ENCODE data around the gene MPPED1. TPM values are rescaled to one million over a fixed set of nuclear protein-coding genes. Genes with fewer than 3 reads are reported as not detected.
A peak's percentile ranks its signal among the peaks of the same experiment; 100 is the strongest.

MPPED1 gene
- total and polyA plus RNA-seq, 8 donors = 0.19 to 1.5 (median 0.47) TPM; not detected in 4

DNA sequence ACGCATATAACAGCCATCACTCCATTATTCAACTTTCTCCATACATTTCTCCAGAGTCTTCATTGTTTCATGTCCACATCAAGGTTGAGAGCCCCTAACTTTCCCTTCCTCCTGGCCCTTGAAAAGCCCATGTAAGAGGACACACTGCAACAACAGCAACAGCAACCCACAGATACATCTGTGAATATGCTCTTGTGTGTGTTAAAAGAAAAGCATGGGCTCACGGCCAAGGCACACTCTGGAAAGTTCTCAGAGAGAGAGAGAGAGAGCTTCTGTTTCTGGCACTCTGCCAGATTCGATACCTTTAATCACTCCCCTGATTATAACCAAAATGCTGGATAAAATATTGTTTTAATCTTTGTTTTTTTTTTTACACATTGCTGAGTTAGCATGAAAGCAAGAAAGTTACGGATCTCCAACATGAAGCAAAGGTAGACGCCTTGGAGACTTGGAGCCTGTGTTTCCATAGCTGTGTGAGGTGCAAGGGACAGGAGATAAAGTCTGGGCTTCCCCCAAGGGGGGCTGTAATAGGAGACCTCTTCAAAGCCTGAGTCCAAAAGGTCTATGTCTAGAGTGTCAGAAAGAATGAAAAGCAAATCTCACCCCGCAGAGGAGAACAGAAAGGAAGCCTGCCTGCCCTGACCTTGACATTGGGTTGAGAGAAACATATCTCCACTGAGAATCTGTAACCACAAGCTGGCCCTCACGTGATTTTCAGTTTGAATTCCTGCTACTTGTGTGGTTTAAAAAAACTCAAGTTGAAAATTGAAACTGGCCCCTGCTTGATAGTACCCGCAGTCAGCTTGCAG, 33.7 kb upstream of the MPPED1 start:
- Histone ChIP-seq H3K27ac (peak overlapping the region; percentile 15 to 73 (median 38)), H3K9me3 (peaks cover 3 to 9% (median 6%) of the 10 kb centered on the region in 4 donors), H3K4me3 (no peak overlapping the region), H3K36me3 (no peaks in the 10 kb centered on the region), H3K27me3 (no peaks in the 10 kb centered on the region), H3K4me1 (peaks cover 12 to 28% (median 23%) of the 10 kb centered on the region in 4 donors)
- intact Hi-C loops (cut with DNase I; ENCODE audit: low total_unique reads) = no loop called here
- DNase-seq = peak; percentile 65 to 67
- TF ChIP-seq POLR2AphosphoS5 (IDR thresholded peaks at IDR 0.05) (peak in 1 of 3 donors; percentile 13), CTCF (IDR thresholded peaks at IDR 0.05) (no peak), POLR2A (IDR thresholded peaks at IDR 0.05) (no peak), EP300 (IDR thresholded peaks at IDR 0.05) (no peak)
- 10 to 23% (median 15%) methylated on average over 8 of the region's 8 CpGs for WGBS, 5 donors

GRCh38 chr22:43381693-43382092, 30.1 kb upstream of the MPPED1 start:
- Histone ChIP-seq H3K36me3 (no peaks in the 10 kb centered on the region), H3K4me1 (peaks cover 12 to 31% (median 25%) of the 10 kb centered on the region in 4 donors), H3K27ac (no peak overlapping the region), H3K4me3 (no peak overlapping the region), H3K9me3 (no peaks in the 10 kb centered on the region), H3K27me3 (peaks cover 0 to 9% (median 1%) of the 10 kb centered on the region in 3 donors)
- intact Hi-C loops (cut with DNase I; ENCODE audit: low total_unique reads) = loop anchor here (10.0 kb wide), 1 partner anchor 107 kb away; no protein-coding TSS in a partner anchor
- DNase-seq = peak in 1 of 2 donors; percentile 55
- WGBS, 5 donors = 56 to 74% (median 62%) methylated on average over 6 of the region's 6 CpGs
- TF ChIP-seq CTCF (IDR thresholded peaks at IDR 0.05) (no peak), EP300 (IDR thresholded peaks at IDR 0.05) (no peak), POLR2AphosphoS5 (IDR thresholded peaks at IDR 0.05) (peak in 1 of 3 donors; percentile 38)

DNA sequence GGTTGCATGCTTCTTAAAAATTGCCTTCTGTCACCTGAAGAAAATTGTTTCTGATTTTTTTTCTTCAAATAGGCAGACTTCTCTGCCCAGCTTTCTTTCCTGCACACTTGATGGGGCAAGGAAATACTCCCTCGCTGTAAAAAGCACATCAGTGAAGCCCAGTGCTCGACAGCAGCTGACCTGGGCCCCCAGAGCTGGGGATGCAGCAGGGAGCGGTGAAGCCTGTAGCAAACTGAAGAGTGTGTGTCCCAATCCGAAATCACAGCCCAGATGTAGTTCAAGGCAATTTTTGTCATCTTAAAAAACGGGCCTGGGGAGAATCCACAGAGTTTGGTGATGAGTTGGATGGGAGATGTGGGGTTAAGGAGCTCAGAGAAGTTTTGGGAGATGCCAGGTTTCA, 27.0 kb upstream of the MPPED1 start:
- peak in 1 of 2 donors; percentile 0 for DNase-seq
- TF ChIP-seq POLR2A (IDR thresholded peaks at IDR 0.05) = no peak
- no peak for TF ChIP-seq EP300 (IDR thresholded peaks at IDR 0.05)
- TF ChIP-seq POLR2AphosphoS5 (IDR thresholded peaks at IDR 0.05) = no peak
- no peak for TF ChIP-seq CTCF (IDR thresholded peaks at IDR 0.05)
- peaks cover 0 to 17% (median 9%) of the 10 kb centered on the region in 4 donors for H3K4me1 ChIP-seq
- H3K4me3 ChIP-seq = no peak overlapping the region
- intact Hi-C loops (cut with DNase I; ENCODE audit: low total_unique reads) = loop anchor here (10.0 kb wide), 1 partner anchor 110 kb away; no protein-coding TSS in a partner anchor
- peaks cover 0 to 27% (median 8%) of the 10 kb centered on the region in 3 donors for H3K27me3 ChIP-seq
- H3K27ac ChIP-seq = no peak overlapping the region
- 54 to 74% (median 60%) methylated on average over 5 of the region's 5 CpGs for WGBS, 5 donors
- no peaks in the 10 kb centered on the region for H3K9me3 ChIP-seq
- H3K36me3 ChIP-seq = no peaks in the 10 kb centered on the region

DNA sequence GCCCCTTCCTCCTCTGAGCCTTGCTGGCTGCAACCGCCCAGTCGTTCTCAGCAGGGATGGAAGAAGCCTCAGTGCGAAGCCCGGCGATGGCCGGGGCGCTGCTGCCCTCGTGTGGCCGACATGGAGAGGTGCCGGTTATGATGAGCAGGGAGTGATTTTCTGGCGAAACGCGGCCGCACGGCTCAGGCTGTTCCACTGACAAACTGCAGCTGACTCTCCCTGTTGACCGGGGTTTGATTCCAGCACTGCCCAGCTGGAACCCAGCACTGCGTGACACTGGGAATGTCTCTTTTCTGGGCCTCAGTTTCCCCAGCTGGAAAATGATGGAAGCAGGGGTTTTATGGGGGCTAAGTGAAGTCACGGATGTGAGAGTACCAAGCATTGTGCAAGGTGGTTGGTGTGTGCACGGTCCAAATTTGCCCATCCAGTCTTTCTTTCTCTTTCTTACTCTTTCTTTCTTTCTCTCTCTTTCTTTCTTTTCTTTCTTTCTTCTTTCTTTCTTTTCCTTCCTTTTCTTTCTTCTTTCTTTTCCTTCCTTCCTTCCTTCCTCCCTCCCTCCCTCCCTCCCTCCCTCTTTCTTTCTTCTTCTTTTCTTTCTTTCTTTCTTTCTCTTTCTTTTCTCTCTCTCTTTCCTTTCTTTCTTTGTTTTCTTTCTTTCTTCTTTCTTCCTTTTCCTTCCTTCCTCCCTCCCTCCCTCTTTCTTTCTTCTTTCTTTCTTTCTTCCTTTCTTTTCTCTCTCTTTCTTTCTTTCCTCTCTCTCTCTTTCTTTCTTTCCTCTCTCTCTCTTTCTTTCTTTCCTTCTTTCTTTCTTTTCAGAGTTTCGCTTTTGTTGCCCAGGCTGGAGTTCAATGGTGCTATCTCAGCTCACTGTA, 25.8 kb upstream of the MPPED1 start:
- peaks cover 0 to 27% (median 8%) of the 10 kb centered on the region in 3 donors for H3K27me3 ChIP-seq
- 7 to 11% (median 8%) methylated on average over 18 to 20 of the region's 20 CpGs for WGBS, 5 donors
- no peaks in the 10 kb centered on the region for H3K9me3 ChIP-seq
- H3K36me3 ChIP-seq = no peaks in the 10 kb centered on the region
- peaks cover 0 to 17% (median 9%) of the 10 kb centered on the region in 4 donors for H3K4me1 ChIP-seq
- H3K4me3 ChIP-seq = no peak overlapping the region
- H3K27ac ChIP-seq = no peak overlapping the region
- TF ChIP-seq EP300 (IDR thresholded peaks at IDR 0.05) = no peak
- TF ChIP-seq POLR2AphosphoS5 (IDR thresholded peaks at IDR 0.05) = peak in 1 of 3 donors; percentile 33
- TF ChIP-seq CTCF (IDR thresholded peaks at IDR 0.05) = peak in 5 of 7 experiments; percentile 84 to 90 (median 86)
- no peak for TF ChIP-seq POLR2A (IDR thresholded peaks at IDR 0.05)
- DNase-seq = peak; percentile 81 to 95
- intact Hi-C loops (cut with DNase I; ENCODE audit: low total_unique reads) = loop anchor here (10.0 kb wide), 1 partner anchor 111 kb away; no protein-coding TSS in a partner anchor
